ENCODE measurements around the gene BRAP.

- TF ChIP-seq EZH2 (IDR thresholded peaks at IDR 0.05; ENCODE audit: low read length): no peak
- no peak for TF ChIP-seq CTCF (optimal IDR thresholded peaks at IDR 0.05 in 1 of 3, IDR thresholded peaks at IDR 0.05 in 1 of 3, conservative IDR thresholded peaks at IDR 0.05 in 1 of 3; ENCODE audit: extremely low read depth in 1 of 3, insufficient read depth in 2 of 3, low read length in 3 of 3)
Measured at GRCh38 chr12:111656016-111656415, 29.7 kb downstream of the BRAP start.

All from keratinocyte (primary cell).